ENCODE data around the gene NBPF8.
"Not testable (repeated sequence)": the region's sequence is repeated elsewhere in the genome, so short reads cannot be mapped to it uniquely, and the experiment has no call there.

GRCh38 chr1:120405348-120405747, 9.5 kb upstream of the NBPF8 start:
- TF ChIP-seq ESRRG, ZFP30 (CRISPR knock-in tag; IDR thresholded peaks at IDR 0.05): not testable (repeated sequence)

Data from SK-N-SH treated with all-trans-retinoic acid at 6 μM for 48 hours (cell line).